GM18517 (cell line): ENCODE data around the gene GPR148.

ENCODE experiments used
- ATAC-seq: cut with Tn5 transposase; IDR thresholded peaks from one replicate; pipeline ENCODE4 v1.9.1; 2021; ENCODE audit warnings: mild to moderate bottlenecking, moderate library complexity; ENCODE audit not compliant: unreplicated experiment

The GPR148 gene

GRCh38 chr2:130768191-130768855 lies 39.5 kb downstream of the GPR148 start:
- no peak for ATAC-seq

- ATAC-seq: no peak
Measured at GRCh38 chr2:130769343-130769907, 40.6 kb downstream of the GPR148 start.

- no peak for ATAC-seq
Measured at GRCh38 chr2:130776550-130776949, 47.7 kb downstream of the GPR148 start.

- no peak for ATAC-seq
Measured at GRCh38 chr2:130778781-130779180, 49.9 kb downstream of the GPR148 start.
